Measurements from ENCODE around the gene DDX17. TPM values are rescaled to one million over a fixed set of nuclear protein-coding genes. Genes with fewer than 3 reads are reported as not detected.

The DDX17 gene
- total and polyA plus RNA-seq, 4 experiments from 2014 or later, result 10.0 to 960 (median 486) TPM

GRCh38 chr22:38523479-38523878, 17.4 kb upstream of the DDX17 start:
- Histone ChIP-seq H3K27me3 (ENCODE audit: insufficient read depth, low read length) (no peaks in the 10 kb centered on the region), H3K36me3 (ENCODE audit: insufficient read depth, low read length) (no peaks in the 10 kb centered on the region), H3K9me3 (ENCODE audit: control insufficient read depth in 1 of 2, low read length in 2 of 2) (no peaks in the 10 kb centered on the region), H3K4me1 (ENCODE audit: insufficient read depth, low read length) (no peaks in the 10 kb centered on the region), H3K27ac (ENCODE audit: low read depth, low read length) (no peak overlapping the region), H3K4me3 (ENCODE audit: low read length in 2 of 2) (no peak overlapping the region)
- POLR2A ChIA-PET (ENCODE audit: partially characterized antibody), result interaction anchor here (1.3 to 1.5 kb wide), 2 partner anchors 13 to 24 kb away, joined by 3 to 4 read pairs; no protein-coding TSS in a partner anchor
- CTCF ChIA-PET (ENCODE audit: partially characterized antibody), result interaction anchor here (1.1 kb wide), 1 partner anchor 14 kb away, joined by 3 read pairs; no protein-coding TSS in a partner anchor
- no peak for DNase-seq
- Mint-ChIP-seq H3K36me3 (no peaks in the 10 kb centered on the region), H3K9me3 (no peaks in the 10 kb centered on the region), H3K4me1 (no peaks in the 10 kb centered on the region), H3K4me3 (no peak overlapping the region), H3K27ac (no peak overlapping the region), H3K27me3 (peaks cover 0 to 10% of the 10 kb centered on the region in 2 donors)
- intact Hi-C loops (cut with micrococcal nuclease), result no loop called here

GRCh38 chr22:38523029-38523428, 16.9 kb upstream of the DDX17 start:
- ChIA-PET POLR2A (ENCODE audit: partially characterized antibody) (interaction anchor here (1.3 to 1.5 kb wide), 2 partner anchors 13 to 24 kb away, joined by 3 to 4 read pairs; no protein-coding TSS in a partner anchor), CTCF (ENCODE audit: partially characterized antibody) (interaction anchor here (1.1 to 1.6 kb wide), 2 partner anchors 14 to 20 kb away, joined by 3 to 4 read pairs; no protein-coding TSS in a partner anchor)
- no peaks in the 10 kb centered on the region for H3K4me1 Mint-ChIP-seq
- H3K27ac Mint-ChIP-seq, result no peak overlapping the region
- no peak overlapping the region for H3K4me3 Mint-ChIP-seq
- no peaks in the 10 kb centered on the region for H3K9me3 Mint-ChIP-seq
- Histone ChIP-seq H3K27me3 (ENCODE audit: insufficient read depth, low read length) (no peaks in the 10 kb centered on the region), H3K4me1 (ENCODE audit: insufficient read depth, low read length) (no peaks in the 10 kb centered on the region), H3K9me3 (ENCODE audit: control insufficient read depth in 1 of 2, low read length in 2 of 2) (no peaks in the 10 kb centered on the region), H3K27ac (ENCODE audit: low read depth, low read length) (no peak overlapping the region), H3K4me3 (ENCODE audit: low read length in 2 of 2) (no peak overlapping the region), H3K36me3 (ENCODE audit: insufficient read depth, low read length) (no peaks in the 10 kb centered on the region)
- no peaks in the 10 kb centered on the region for H3K36me3 Mint-ChIP-seq
- H3K27me3 Mint-ChIP-seq, result peaks cover 0 to 10% of the 10 kb centered on the region in 2 donors
- DNase-seq, result no peak
- intact Hi-C loops (cut with micrococcal nuclease), result no loop called here

- POLR2A ChIA-PET (ENCODE audit: partially characterized antibody), result no interaction called here
Observed at GRCh38 chr22:38519453-38520250, 13.5 kb upstream of the DDX17 start.

GRCh38 chr22:38518620-38519019, 12.5 kb upstream of the DDX17 start:
- Histone ChIP-seq H3K9me3 (ENCODE audit: control insufficient read depth in 1 of 2, low read length in 2 of 2) (no peaks in the 10 kb centered on the region), H3K4me1 (ENCODE audit: insufficient read depth, low read length) (no peaks in the 10 kb centered on the region), H3K36me3 (ENCODE audit: insufficient read depth, low read length) (no peaks in the 10 kb centered on the region), H3K27ac (ENCODE audit: low read depth, low read length) (no peak overlapping the region), H3K27me3 (ENCODE audit: insufficient read depth, low read length) (no peaks in the 10 kb centered on the region), H3K4me3 (ENCODE audit: low read length in 2 of 2) (no peak overlapping the region)
- Mint-ChIP-seq H3K36me3 (no peaks in the 10 kb centered on the region), H3K4me3 (no peak overlapping the region), H3K9me3 (peaks cover 0 to 2% (median 0%) of the 10 kb centered on the region in 8 donors), H3K27me3 (peaks cover 0 to 4% of the 10 kb centered on the region in 2 donors), H3K4me1 (no peaks in the 10 kb centered on the region), H3K27ac (no peak overlapping the region)
- ChIA-PET POLR2A (ENCODE audit: partially characterized antibody) (no interaction called here), CTCF (ENCODE audit: partially characterized antibody) (interaction anchor here (0.7 kb wide), 1 partner anchor 51 kb away, joined by 3 read pairs; the partner anchor contains the start of gene DMC1)
- intact Hi-C loops (cut with micrococcal nuclease), result no loop called here
- no peak for DNase-seq

More at GRCh38 chr22:38519453-38520250, 13.5 kb upstream of the DDX17 start:
- intact Hi-C loops (cut with micrococcal nuclease), result no loop called here
- no peak overlapping the region for H3K27ac ChIP-seq (ENCODE audit: low read depth, low read length)
- H3K36me3 Mint-ChIP-seq, result no peaks in the 10 kb centered on the region
- CTCF ChIA-PET (ENCODE audit: partially characterized antibody), result interaction anchor here (0.6 kb wide), 1 partner anchor 135 kb away, joined by 3 read pairs; no protein-coding TSS in a partner anchor
- DNase-seq, result no peak
- no peak overlapping the region for H3K27ac Mint-ChIP-seq
- no peaks in the 10 kb centered on the region for H3K36me3 ChIP-seq (ENCODE audit: insufficient read depth, low read length)
- H3K4me1 ChIP-seq (ENCODE audit: insufficient read depth, low read length), result no peaks in the 10 kb centered on the region
- peaks cover 0 to 2% (median 0%) of the 10 kb centered on the region in 8 donors for H3K9me3 Mint-ChIP-seq
- no peak overlapping the region for H3K4me3 ChIP-seq (ENCODE audit: low read length in 2 of 2)
- H3K4me1 Mint-ChIP-seq, result no peaks in the 10 kb centered on the region
- no peaks in the 10 kb centered on the region for H3K9me3 ChIP-seq (ENCODE audit: control insufficient read depth in 1 of 2, low read length in 2 of 2)
- no peak overlapping the region for H3K4me3 Mint-ChIP-seq
- no peaks in the 10 kb centered on the region for H3K27me3 ChIP-seq (ENCODE audit: insufficient read depth, low read length)
- peaks cover 0 to 6% of the 10 kb centered on the region in 2 donors for H3K27me3 Mint-ChIP-seq

- POLR2A ChIA-PET (ENCODE audit: partially characterized antibody), result no interaction called here
- peak in 3 of 5 donors; percentile 23 to 44 (median 38) for DNase-seq
- Mint-ChIP-seq H3K27me3 (no peaks in the 10 kb centered on the region), H3K9me3 (peaks cover 0 to 2% (median 0%) of the 10 kb centered on the region in 8 donors), H3K27ac (peak overlapping the region in 2 of 7 donors; percentile 18 to 64), H3K36me3 (no peaks in the 10 kb centered on the region), H3K4me1 (peaks cover 3 to 8% (median 5%) of the 10 kb centered on the region in 4 donors), H3K4me3 (no peak overlapping the region)
- H3K4me3 ChIP-seq (ENCODE audit: low read length in 2 of 2), result no peak overlapping the region
- H3K27me3 ChIP-seq (ENCODE audit: insufficient read depth, low read length), result no peaks in the 10 kb centered on the region
- H3K27ac ChIP-seq (ENCODE audit: low read depth, low read length), result no peak overlapping the region
- H3K4me1 ChIP-seq (ENCODE audit: insufficient read depth, low read length), result no peaks in the 10 kb centered on the region
- CTCF ChIA-PET (ENCODE audit: partially characterized antibody), result interaction anchor here (0.6 kb wide), 1 partner anchor 22 kb away, joined by 3 read pairs; no protein-coding TSS in a partner anchor
- intact Hi-C loops (cut with micrococcal nuclease), result no loop called here
- H3K36me3 ChIP-seq (ENCODE audit: insufficient read depth, low read length), result no peaks in the 10 kb centered on the region
- H3K9me3 ChIP-seq (ENCODE audit: control insufficient read depth in 1 of 2, low read length in 2 of 2), result no peaks in the 10 kb centered on the region
Observed at GRCh38 chr22:38513063-38513462, 7.0 kb upstream of the DDX17 start.

GRCh38 chr22:38510416-38510970, 4.4 kb upstream of the DDX17 start:
- Histone ChIP-seq H3K4me1 (ENCODE audit: insufficient read depth, low read length) (peaks cover 9% of the 10 kb centered on the region), H3K9me3 (ENCODE audit: control insufficient read depth in 1 of 2, low read length in 2 of 2) (no peaks in the 10 kb centered on the region), H3K27me3 (ENCODE audit: insufficient read depth, low read length) (no peaks in the 10 kb centered on the region), H3K36me3 (ENCODE audit: insufficient read depth, low read length) (no peaks in the 10 kb centered on the region), H3K4me3 (ENCODE audit: low read length in 2 of 2) (no peak overlapping the region), H3K27ac (ENCODE audit: low read depth, low read length) (no peak overlapping the region)
- intact Hi-C loops (cut with micrococcal nuclease), result no loop called here
- Mint-ChIP-seq H3K27ac (no peak overlapping the region), H3K4me3 (no peak overlapping the region), H3K4me1 (peaks cover 12 to 19% (median 16%) of the 10 kb centered on the region in 4 donors), H3K9me3 (peaks cover 0 to 4% (median 0%) of the 10 kb centered on the region in 8 donors), H3K36me3 (peaks cover 0 to 8% of the 10 kb centered on the region in 2 donors), H3K27me3 (no peaks in the 10 kb centered on the region)
- ChIA-PET POLR2A (ENCODE audit: partially characterized antibody) (interaction anchor here (1.1 to 1.8 kb wide), 2 partner anchors 21 to 454 kb away, joined by 3 to 4 read pairs; partner anchors contain the start of gene PICK1), CTCF (ENCODE audit: partially characterized antibody) (interaction anchor here (1.3 to 2.2 kb wide), 2 partner anchors 9 to 171 kb away, joined by 3 to 7 read pairs; partner anchors contain the start of gene TOMM22)
- no peak for DNase-seq

All from CD4-positive, alpha-beta memory T cell (primary cell).